Activated naive CD4-positive, alpha-beta T cell treated with anti-CD3 and anti-CD28 coated beads for 36 hours (primary cell): ENCODE measurements around the gene LRRC10. TPM values are rescaled to one million over a fixed set of nuclear protein-coding genes. Genes with fewer than 3 reads are reported as not detected.
"Not testable (repeated sequence)": the region's sequence is repeated elsewhere in the genome, so short reads cannot be mapped to it uniquely, and the experiment has no call there.

Experiments
- CTCF ChIA-PET: fragments of 350-600 bp; sonication (Branson Sonifier 250); formaldehyde crosslinking; loops from one replicate; lab custom pipeline; 2021; ENCODE audit warnings: antibody characterized with exemption; lab: Charles Lee
- DNase-seq: peaks from one replicate; pipeline ENCODE4 v3.0.0-alpha.2; 2020
- H3K27ac Mint-ChIP-seq: one replicate; pipeline ENCODE4 v1.8.0; 2021; ENCODE audit warnings: mild to moderate bottlenecking, mixed read lengths
- H3K27me3 Mint-ChIP-seq: one replicate; pipeline ENCODE4 v1.8.0; 2021; ENCODE audit warnings: low read depth, mixed read lengths
- H3K36me3 Mint-ChIP-seq: one replicate; pipeline ENCODE4 v1.8.0; 2021; ENCODE audit warnings: low read depth, mixed read lengths
- H3K4me1 Mint-ChIP-seq: one replicate; pipeline ENCODE4 v1.8.0; 2021; ENCODE audit warnings: low read depth, mixed read lengths
- H3K4me3 Mint-ChIP-seq: one replicate; pipeline ENCODE4 v1.8.0; 2021; ENCODE audit warnings: mild to moderate bottlenecking, moderate library complexity, mixed read lengths
- H3K9me3 Mint-ChIP-seq: one replicate; pipeline ENCODE4 v1.8.0; 2021; ENCODE audit warnings: mixed read lengths
- intact Hi-C: fragments of 100-400 bp; cut with micrococcal nuclease; formaldehyde crosslinking; loops from one replicate; pipeline ENCODE4 v1.15.1; 2023
- total RNA-seq, 2 experiments: library from RNA; stranded (reverse); gene quantifications; one replicate each; pipeline ENCODE4 v1.2.3, GENCODE V29; 2021

Gene LRRC10
- total RNA-seq, 2 experiments from 2014 or later, result not detected

GRCh38 chr12:69610126-69610525 lies 581 bp downstream of the LRRC10 start:
- no peak for DNase-seq
- CTCF ChIA-PET, result interaction anchor here (1.3 to 2.5 kb wide), 2 partner anchors 10 to 29 kb away, joined by 4 to 7 read pairs; no protein-coding TSS in a partner anchor
- Mint-ChIP-seq H3K36me3 (no peaks in the 10 kb centered on the region), H3K4me3 (no peak overlapping the region), H3K4me1 (no peaks in the 10 kb centered on the region), H3K27me3 (peaks cover 2% of the 10 kb centered on the region), H3K9me3 (no peaks in the 10 kb centered on the region), H3K27ac (no peak overlapping the region)
- intact Hi-C loops, result no loop called here

DNA sequence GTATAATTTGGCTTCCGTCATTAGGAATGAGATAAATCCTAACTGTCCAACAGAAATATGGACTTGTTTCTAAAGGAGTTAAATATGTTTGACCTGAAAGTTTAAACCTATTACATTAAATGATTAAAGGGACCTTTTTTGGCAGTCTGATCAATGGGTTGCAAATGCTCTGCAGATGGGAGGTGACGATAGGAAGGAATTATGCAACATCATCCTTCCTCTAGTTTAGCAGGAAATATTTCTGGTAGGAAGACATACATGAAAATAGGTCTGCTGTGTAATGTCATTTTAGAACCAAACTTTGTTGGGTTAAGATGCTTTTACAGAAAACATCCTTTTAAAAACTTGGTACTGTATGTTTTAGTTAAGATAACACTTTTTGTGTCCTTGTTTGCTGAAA lies 2.6 kb downstream of the LRRC10 start:
- Mint-ChIP-seq H3K9me3 (no peaks in the 10 kb centered on the region), H3K4me3 (no peak overlapping the region), H3K4me1 (no peaks in the 10 kb centered on the region), H3K36me3 (peaks cover 4% of the 10 kb centered on the region), H3K27ac (no peak overlapping the region), H3K27me3 (no peaks in the 10 kb centered on the region)
- intact Hi-C loops, result no loop called here
- CTCF ChIA-PET, result interaction anchor here (0.6 to 2.5 kb wide), 4 partner anchors 17 to 188 kb away, joined by 3 to 7 read pairs (median 3); partner anchors contain the start of gene CCT2
- no peak for DNase-seq

DNA sequence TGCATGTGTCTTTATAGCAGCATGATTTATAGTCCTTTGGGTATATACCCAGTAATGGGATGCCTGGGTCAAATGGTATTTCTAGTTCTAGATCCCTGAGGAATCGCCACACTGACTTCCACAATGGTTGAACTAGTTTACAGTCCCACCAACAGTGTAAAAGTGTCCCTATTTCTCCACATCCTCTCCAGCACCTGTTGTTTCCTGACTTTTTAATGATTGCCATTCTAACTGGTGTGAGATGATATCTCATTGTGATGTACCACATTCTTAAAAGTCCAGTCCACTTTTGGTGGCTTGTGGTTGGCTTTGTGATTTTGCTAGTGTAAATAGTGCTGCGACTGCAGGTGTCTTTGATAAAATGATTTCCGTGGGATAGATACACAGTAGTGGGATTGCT lies 6.4 kb downstream of the LRRC10 start:
- H3K4me3 Mint-ChIP-seq, DNase-seq, intact Hi-C loops, H3K9me3 Mint-ChIP-seq, H3K4me1 Mint-ChIP-seq, CTCF ChIA-PET, H3K27me3 Mint-ChIP-seq, H3K27ac Mint-ChIP-seq: not testable (repeated sequence)
- H3K36me3 Mint-ChIP-seq, result peaks cover 34% of the 10 kb centered on the region

DNA sequence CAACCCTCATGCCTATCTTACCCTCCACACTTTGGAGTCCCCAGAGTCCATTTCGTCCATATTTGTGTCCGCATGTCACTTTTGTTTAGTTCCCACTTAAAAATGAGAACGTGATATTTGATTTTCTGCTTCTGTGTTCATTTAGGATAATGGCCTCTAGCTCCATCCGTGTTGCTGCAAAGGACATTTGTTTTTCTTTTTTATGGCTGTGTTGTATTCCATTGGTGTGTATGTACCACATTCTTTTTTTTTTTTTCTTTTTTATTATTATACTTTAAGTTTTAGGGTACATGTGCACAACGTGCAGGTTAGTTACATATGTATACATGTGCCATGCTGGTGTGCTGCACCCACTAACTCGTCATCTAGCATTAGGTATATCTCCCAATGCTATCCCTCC lies 7.2 kb downstream of the LRRC10 start:
- H3K27me3 Mint-ChIP-seq, DNase-seq, H3K4me3 Mint-ChIP-seq, CTCF ChIA-PET, H3K4me1 Mint-ChIP-seq, intact Hi-C loops, H3K27ac Mint-ChIP-seq, H3K9me3 Mint-ChIP-seq: not testable (repeated sequence)
- peaks cover 39% of the 10 kb centered on the region for H3K36me3 Mint-ChIP-seq

DNA sequence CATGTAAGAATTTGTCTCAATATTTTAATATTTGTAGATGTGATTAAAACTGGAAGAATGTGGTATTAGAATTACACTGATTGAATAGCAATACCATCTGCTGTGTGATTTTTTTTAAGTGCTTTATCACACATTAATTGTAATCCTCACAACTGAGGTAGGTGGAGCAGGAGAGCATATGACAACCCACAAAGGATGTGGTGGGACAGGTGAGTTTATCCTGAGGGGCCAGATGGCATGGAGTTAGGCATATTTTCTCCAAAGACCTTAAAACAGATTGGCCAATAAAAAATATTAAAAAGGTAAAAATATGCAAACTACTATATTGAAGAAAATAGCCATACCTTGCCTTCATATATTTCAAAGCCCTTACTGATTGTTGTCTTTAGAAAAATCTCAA lies 7.8 kb downstream of the LRRC10 start:
- CTCF ChIA-PET, result no interaction called here
- H3K27ac Mint-ChIP-seq, result no peak overlapping the region
- DNase-seq, result no peak
- no peaks in the 10 kb centered on the region for H3K27me3 Mint-ChIP-seq
- H3K4me1 Mint-ChIP-seq, result no peaks in the 10 kb centered on the region
- intact Hi-C loops, result no loop called here
- peaks cover 40% of the 10 kb centered on the region for H3K36me3 Mint-ChIP-seq
- H3K4me3 Mint-ChIP-seq, result no peak overlapping the region
- no peaks in the 10 kb centered on the region for H3K9me3 Mint-ChIP-seq

DNA sequence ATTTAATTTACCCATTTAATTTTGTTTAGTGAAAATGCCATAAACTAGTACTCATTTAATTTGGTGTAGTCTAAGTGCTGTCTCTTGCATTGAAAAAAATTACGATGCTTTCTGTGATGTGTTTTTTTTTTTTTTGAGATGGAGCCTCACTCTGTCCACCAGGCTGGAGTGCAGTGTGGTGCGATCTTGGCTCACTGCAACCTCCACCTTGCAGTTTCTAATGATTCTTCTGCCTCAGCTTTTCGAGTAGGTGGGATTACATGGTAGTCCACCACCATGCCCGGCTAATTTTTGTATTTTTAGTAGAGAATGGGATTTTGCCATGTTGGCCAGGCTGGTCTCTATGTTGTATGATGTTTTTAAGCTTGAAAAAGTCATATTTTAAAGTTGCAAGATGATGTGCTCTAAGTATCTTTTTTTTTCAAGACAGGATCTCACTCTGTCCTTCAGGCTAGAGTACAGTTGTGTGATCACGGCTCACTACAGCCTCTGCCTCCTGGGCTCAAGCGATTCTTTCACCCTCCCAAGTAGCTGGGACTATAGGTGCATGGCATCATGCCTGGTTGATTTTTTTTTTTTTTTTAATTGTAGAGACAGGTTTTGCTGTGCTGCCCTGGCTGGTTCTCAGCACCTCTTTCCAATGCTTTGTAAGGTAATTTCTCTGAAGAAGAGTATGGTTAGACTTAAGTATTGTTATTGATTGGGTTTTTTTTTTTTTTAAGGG lies 8.6 kb downstream of the LRRC10 start:
- intact Hi-C loops, result no loop called here
- H3K4me1 Mint-ChIP-seq, result no peaks in the 10 kb centered on the region
- DNase-seq, result no peak
- CTCF ChIA-PET, result no interaction called here
- H3K36me3 Mint-ChIP-seq, result peaks cover 46% of the 10 kb centered on the region
- H3K4me3 Mint-ChIP-seq, result no peak overlapping the region
- no peaks in the 10 kb centered on the region for H3K27me3 Mint-ChIP-seq
- H3K27ac Mint-ChIP-seq, result peak overlapping the region; percentile 30
- H3K9me3 Mint-ChIP-seq, result no peaks in the 10 kb centered on the region

- H3K27ac Mint-ChIP-seq, result no peak overlapping the region
- no peaks in the 10 kb centered on the region for H3K9me3 Mint-ChIP-seq
- peaks cover 50% of the 10 kb centered on the region for H3K36me3 Mint-ChIP-seq
- H3K4me1 Mint-ChIP-seq, result peaks cover under 1% of the 10 kb centered on the region
- CTCF ChIA-PET, result no interaction called here
- no peak for DNase-seq
- H3K4me3 Mint-ChIP-seq, result no peak overlapping the region
- intact Hi-C loops, result no loop called here
- H3K27me3 Mint-ChIP-seq, result no peaks in the 10 kb centered on the region
These were observed 9.9 kb downstream of the LRRC10 start for GRCh38 chr12:69600804-69601203.

DNA sequence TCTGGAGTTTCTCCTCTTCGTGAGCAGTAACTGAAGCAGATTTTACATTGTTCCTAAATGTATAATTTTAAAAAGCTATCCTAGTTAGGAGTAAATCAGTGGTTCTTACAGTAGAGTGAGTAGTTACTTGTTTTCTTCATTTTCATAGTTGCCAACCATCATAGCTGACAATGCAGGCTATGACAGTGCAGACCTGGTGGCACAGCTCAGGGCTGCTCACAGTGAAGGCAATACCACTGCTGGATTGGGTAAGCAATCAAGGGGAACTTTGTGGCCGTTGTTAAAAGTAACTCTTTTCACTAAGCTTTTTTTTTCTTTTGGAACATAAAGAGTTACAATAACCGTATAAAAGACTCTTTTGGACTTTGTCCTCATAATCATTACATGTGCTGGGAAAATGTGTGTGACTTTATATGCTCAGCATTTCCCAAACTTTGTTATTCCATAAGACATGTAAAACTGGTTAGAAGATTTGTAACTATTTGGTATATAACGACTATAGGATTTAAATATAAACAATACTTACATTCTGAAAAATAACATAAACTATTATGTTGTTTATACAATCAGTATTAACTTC lies 12.4 kb downstream of the LRRC10 start:
- Mint-ChIP-seq H3K36me3 (peaks cover 60% of the 10 kb centered on the region), H3K27ac (no peak overlapping the region), H3K4me3 (no peak overlapping the region), H3K9me3 (no peaks in the 10 kb centered on the region), H3K27me3 (no peaks in the 10 kb centered on the region), H3K4me1 (peaks cover 8% of the 10 kb centered on the region)
- CTCF ChIA-PET, result interaction anchor here (0.7 to 0.8 kb wide), 2 partner anchors 27 to 251 kb away, joined by 3 read pairs; no protein-coding TSS in a partner anchor
- DNase-seq, result no peak
- intact Hi-C loops, result no loop called here

GRCh38 chr12:69595689-69596088 lies 15.0 kb downstream of the LRRC10 start:
- no peak for DNase-seq
- Mint-ChIP-seq H3K27me3 (no peaks in the 10 kb centered on the region), H3K27ac (no peak overlapping the region), H3K4me1 (peaks cover 16% of the 10 kb centered on the region), H3K36me3 (peaks cover 50% of the 10 kb centered on the region), H3K9me3 (no peaks in the 10 kb centered on the region), H3K4me3 (no peak overlapping the region)
- intact Hi-C loops, result no loop called here
- CTCF ChIA-PET, result interaction anchor here (0.7 to 1.2 kb wide), 2 partner anchors 25 to 121 kb away, joined by 4 to 5 read pairs; no protein-coding TSS in a partner anchor

DNA sequence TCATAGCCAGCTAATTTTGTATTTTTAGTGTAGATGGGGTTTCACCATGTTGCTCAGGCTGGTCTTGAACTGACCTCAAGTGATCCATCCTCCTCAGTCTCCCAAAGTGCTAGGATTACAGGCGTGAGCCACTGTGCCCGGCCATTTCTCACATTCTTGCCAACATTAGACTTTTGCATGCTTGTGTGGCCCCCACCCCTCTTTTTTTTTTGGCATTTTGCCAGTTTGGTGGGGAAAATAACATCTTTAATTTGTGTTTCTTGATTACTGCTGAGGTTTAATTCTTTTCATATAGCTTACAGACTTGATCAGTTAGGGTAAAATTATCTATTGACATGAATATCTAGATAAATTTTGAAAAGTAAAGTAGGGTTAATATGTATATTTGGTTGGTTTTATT lies 21.6 kb downstream of the LRRC10 start:
- H3K36me3 Mint-ChIP-seq, result peaks cover 50% of the 10 kb centered on the region
- H3K4me3 Mint-ChIP-seq, result no peak overlapping the region
- H3K4me1 Mint-ChIP-seq, result peaks cover 38% of the 10 kb centered on the region
- CTCF ChIA-PET, result no interaction called here
- intact Hi-C loops, result loop anchor here (5.0 kb wide), 1 partner anchor 297 kb away; no protein-coding TSS in a partner anchor
- no peaks in the 10 kb centered on the region for H3K9me3 Mint-ChIP-seq
- no peaks in the 10 kb centered on the region for H3K27me3 Mint-ChIP-seq
- DNase-seq, result no peak
- H3K27ac Mint-ChIP-seq, result no peak overlapping the region

DNA sequence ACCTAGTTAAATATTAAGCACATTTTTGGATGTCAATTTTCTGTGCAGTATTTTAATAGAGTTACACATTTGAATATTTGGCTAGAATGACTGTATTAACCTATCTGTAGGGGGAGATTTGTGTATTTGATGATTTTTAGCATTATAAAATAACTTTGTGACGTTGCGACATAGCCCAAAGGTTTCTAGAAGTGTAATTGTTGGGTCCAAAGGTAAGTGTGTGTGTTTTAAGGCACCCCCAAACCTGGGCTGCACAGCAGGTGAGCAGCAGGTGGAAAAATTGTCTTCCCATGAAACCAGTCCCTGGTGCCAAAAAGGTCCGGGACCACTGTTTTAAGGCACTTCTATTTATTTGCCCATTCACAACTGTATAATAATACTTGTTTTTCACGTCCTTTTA lies 22.2 kb downstream of the LRRC10 start:
- Mint-ChIP-seq H3K4me3 (no peak overlapping the region), H3K36me3 (peaks cover 46% of the 10 kb centered on the region), H3K9me3 (no peaks in the 10 kb centered on the region), H3K27me3 (no peaks in the 10 kb centered on the region), H3K4me1 (peaks cover 38% of the 10 kb centered on the region), H3K27ac (no peak overlapping the region)
- CTCF ChIA-PET, result no interaction called here
- no peak for DNase-seq
- intact Hi-C loops, result loop anchor here (5.0 kb wide), 1 partner anchor 296 kb away; no protein-coding TSS in a partner anchor

- Mint-ChIP-seq H3K4me3 (peak within 1 kb of the TSS; percentile 86), H3K27me3 (no peaks in the 10 kb centered on the region), H3K27ac (peak within 1 kb of the TSS; percentile 92), H3K4me1 (peaks cover 27% of the 10 kb centered on the region), H3K9me3 (no peaks in the 10 kb centered on the region), H3K36me3 (peaks cover 30% of the 10 kb centered on the region)
- CTCF ChIA-PET, result interaction anchor here (0.6 to 8.9 kb wide), 4 partner anchors 16 to 341 kb away, joined by 3 to 68 read pairs (median 4); no protein-coding TSS in a partner anchor
- DNase-seq, result peak; percentile 97
- intact Hi-C loops, result loop anchor here (1.0 to 5.0 kb wide), 9 partner anchors 54 to 658 kb away; partner anchors contain the start of genes CNOT2, CPSF6 and FRS2
These were observed 25.3 kb downstream of the LRRC10 start, which contains the start of gene CCT2 for GRCh38 chr12:69585189-69586062. Gene CCT2 (plus strand): TSS chr12:69585459. CDS start chr12:69585522, 63 bp downstream.
